Stimulated activated CD8-positive, alpha-beta memory T cell treated with anti-CD3 and anti-CD28 coated beads, Interleukin-4, amount 100 ng/mL, for 48 hours (primary cell): ENCODE measurements around the gene KIAA0930.
A peak's percentile ranks its signal among the peaks of the same experiment; 100 is the strongest.

ENCODE experiments used
- DNase-seq: peaks from one replicate; pipeline ENCODE4 v3.0.0-alpha.2; 2020

KIAA0930 gene

DNA sequence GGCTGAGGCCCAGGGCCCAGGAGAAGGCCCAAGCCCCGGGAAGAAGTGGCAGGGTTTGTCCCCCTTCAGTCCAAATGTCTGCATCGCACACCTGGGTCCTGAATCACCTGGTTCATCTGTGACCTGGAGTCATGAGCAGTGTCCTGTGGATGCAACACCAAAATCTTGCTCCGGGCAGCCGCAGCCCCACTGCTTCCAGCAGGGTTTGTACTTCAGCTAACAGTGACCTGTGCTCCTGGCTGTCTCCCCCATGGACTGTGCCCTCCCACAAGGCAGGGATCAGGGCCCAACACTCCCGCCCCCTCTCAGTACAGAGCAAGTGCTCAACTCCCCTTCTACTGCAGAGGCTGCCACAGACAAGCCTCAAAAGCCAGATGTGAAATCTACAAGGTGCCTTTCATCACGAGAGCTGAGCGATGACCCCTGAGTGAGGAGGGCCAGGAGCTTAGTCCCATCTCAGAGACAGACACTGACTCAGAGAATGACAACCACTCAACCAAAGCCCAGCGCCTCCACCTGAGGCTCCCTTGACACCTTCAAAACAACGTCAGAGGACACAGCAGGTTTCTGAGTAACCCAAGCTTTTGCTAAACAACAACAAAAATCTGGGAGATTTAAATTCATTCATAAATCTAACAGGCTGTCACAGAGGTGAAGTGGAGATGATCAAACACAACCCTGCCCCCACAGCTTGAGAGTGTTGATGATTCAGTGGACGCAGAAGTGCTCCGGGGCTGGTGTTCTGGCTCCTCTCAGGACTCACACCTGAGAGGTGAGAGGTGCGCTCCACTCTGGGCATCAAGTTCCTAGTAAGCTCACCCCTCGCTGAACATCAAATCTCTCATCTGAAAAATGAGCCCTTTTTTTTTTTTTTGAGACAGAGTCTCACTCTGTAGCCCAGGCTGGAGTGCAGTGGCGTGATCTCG, 3.4 kb downstream of the KIAA0930 start:
- no peak for DNase-seq

DNA sequence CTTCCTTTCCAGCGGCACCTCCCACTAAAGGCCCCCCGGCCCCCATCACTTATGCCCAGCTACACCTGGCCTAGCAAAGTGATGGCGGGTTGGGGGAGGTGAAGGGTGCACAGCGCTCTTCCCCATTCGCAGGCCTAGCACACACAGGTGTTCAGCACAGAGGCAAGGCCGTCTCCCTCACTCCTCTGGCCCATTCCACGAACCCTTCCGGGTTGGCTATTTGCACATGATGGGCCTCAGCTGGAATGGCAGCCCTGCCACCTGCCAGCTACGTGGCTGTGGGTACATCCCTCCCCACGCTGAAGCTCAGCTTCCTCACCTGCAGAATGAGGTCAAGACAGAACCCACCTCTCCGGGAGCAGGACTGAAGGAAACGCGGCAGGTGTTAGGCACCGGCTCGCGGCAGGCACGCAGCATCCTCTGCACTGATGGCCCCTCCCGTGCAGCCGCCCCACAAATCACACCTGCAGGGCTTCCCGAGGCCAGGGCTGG, 4.8 kb downstream of the KIAA0930 start:
- DNase-seq: no peak

GRCh38 chr22:45235101-45235777, 5.5 kb downstream of the KIAA0930 start:
- no peak for DNase-seq

- DNase-seq: no peak
These were observed 6.9 kb downstream of the KIAA0930 start for GRCh38 chr22:45233827-45234226.

DNA sequence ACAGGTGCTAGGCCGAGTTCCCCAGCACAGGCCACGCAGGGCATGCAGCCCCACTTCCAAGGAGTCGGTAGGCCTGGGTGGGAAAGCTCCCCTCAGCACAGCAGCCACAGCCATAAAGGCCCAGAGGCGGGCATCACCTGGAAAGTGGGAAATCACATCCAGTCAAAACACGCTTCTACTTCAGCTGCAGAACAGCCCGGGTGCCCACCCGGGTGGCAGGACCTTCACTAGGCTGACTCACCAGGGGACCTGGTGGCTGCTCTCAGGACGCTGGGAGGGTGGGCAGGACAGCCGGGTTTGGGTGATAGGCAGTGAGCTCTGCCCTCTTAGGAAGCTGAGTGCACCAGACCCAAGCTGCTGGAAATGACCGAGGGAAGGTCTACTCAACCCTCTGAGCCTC, 7.3 kb downstream of the KIAA0930 start:
- no peak for DNase-seq

GRCh38 chr22:45231293-45231692, 9.4 kb downstream of the KIAA0930 start:
- DNase-seq: no peak

GRCh38 chr22:45230026-45230721, 10.5 kb downstream of the KIAA0930 start:
- DNase-seq: no peak

GRCh38 chr22:45229181-45229580, 11.5 kb downstream of the KIAA0930 start:
- no peak for DNase-seq

- DNase-seq: no peak
These were observed 12.3 kb downstream of the KIAA0930 start for GRCh38 chr22:45228401-45228754.

DNA sequence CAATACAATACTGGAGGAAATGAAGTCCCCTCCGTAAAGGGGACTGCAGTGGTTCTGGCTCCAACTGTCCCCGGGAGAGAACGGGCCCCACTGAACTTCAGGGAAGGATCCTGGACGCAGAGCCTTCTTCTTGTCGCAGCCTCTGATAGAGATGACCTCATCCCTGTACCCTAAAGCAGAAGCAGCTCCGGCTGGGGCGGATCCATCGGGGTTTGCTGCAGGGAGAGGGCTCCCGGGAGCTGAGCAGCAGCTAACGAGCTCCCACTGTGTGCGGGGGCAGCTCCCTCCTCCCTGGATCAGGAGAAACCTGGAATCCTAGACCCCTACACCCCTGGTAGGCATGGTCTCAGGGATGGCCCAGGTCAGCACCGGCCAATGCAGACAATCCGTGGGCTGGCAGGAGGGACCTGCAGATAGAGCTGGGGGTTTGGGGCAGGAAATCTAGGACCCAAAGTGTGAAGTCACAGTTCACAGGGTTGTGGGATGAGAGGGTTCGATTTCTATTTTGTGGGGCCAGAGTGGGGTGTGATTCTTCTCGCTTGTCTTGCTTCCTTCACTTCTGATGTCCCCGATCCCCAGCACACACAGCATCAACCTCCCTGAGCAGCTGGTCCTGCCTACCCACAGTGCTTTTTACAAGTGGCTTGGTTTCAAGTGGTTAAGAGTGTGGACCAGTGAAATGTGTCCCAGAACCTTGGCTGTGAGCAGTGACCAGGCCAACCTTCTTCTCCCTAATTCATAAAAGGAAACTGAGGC, 12.9 kb downstream of the KIAA0930 start:
- DNase-seq: no peak

GRCh38 chr22:45226503-45227186, 14.0 kb downstream of the KIAA0930 start:
- no peak for DNase-seq

- DNase-seq: no peak
These were observed 14.8 kb downstream of the KIAA0930 start for GRCh38 chr22:45225732-45226502.

DNA sequence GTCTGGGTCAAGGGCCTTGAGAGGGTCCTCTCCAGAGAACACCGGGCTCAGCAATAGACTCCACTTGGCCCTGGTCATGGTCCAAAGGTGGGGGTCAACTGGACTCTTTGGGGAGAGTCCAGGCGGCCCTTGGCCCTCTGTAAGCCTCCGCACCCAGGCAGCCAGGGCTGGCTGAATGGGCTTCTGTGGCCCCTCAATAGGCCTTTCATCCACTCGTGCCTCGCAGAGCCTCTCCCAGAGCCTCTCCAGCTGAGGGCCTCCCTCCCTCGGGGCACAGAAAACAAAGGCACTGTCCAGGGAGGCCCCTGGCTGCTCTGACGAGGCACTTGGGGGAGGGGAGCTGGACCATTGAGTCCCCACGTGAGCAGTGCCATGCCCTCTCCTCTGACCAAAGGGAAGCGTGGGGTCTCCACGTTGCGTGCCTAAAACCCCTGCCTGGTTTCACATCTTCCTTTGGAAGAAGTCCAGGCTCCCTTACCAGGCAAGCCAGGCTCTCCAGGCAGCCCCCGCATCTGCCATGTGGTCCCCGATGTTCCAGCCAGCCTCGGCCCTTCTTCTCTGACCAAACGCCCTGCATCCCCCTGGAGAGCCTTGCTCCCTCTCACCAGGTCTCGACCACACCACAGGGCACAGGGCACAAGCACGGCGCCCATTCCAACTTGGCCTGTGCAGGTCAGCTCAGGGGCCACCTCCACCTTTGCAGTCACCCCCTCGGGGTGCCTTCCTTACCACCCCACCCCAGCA, 15.5 kb downstream of the KIAA0930 start:
- DNase-seq: no peak

GRCh38 chr22:45224331-45224730, 16.4 kb downstream of the KIAA0930 start:
- DNase-seq: no peak

DNA sequence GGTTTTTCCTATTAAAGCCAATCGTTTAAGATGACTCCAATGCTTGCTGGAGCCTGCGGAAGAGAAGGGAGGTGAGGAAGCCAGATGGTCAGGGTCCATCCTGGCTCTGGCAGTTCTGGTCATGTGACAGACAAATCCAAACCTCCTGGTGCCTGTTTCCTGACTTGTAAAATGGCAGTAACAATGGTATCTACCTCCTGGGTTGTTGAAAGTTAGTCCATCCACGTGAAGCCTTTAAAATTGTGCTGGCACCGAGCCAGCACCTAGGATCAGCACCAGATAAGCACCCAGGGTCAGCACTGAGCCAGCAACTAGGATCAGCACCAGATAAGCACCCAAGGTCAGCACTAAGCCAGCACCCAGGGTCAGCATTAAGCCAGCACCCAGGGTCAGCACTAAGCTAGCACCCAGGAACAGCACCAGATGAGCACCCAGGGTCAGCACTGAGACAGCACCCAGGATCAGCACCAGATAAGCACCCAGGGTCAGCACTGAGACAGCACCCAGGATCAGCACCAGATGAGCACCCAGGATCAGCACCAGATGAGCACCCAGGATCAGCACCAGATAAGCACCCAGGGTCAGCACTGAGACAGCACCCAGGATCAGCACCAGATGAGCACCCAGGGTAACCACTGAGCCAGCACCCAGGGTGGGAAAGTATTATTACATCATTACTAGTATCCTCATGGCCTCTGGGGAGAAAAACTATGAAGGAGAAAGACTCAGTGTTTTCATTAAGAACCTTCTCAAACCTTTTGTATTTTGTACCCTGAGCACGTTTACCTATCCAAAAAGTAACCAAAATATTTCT, 17.2 kb downstream of the KIAA0930 start:
- DNase-seq: no peak

- DNase-seq: no peak
These were observed 19.5 kb downstream of the KIAA0930 start for GRCh38 chr22:45221201-45221600.

- peak; percentile 56 for DNase-seq
These were observed 21.7 kb downstream of the KIAA0930 start for GRCh38 chr22:45218976-45219375.

DNA sequence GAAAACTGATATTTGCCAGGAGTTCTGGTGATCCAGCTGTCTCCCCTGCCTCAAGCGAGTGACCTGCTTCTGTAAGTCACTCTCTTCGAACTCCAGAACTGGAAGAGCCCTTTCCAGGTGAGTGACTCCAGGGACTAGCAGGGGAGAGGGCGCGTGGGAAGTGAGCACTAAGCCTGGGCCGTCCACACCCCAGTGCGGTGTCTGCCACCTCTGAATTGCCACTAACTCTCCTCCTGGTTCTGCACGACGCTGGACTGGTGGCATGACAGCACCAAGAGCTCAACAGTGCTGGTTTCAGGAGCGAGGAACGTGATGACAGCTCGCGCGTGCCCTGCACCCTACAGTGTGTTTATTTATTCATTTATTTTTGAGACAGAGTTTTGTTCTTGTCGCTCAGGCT, 22.9 kb downstream of the KIAA0930 start:
- DNase-seq: no peak

DNA sequence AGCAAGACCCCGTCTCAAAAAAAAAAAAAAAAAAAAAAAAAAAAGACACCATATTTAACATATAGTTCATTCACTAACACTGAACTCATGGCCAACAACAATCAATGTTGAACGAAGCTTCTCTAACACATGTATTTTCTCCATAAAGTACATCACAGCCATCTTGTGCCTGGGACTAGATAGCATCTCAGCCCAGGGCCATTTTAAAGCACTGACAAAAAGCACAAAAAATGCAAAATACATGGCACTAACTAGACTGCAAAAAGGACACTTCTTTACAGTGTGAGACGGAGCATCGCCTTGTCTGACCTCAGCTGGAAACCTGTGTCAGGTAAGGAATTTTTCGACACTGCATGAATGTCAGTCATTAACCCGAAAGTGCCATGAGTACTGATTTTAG, 23.3 kb downstream of the KIAA0930 start:
- no peak for DNase-seq
